GDM1 (cell line): ENCODE measurements around the gene BRIP1.
"Not testable (repeated sequence)": the region's sequence is repeated elsewhere in the genome, so short reads cannot be mapped to it uniquely, and the experiment has no call there.

Source experiments
- DNase-seq: peaks from one replicate; lab custom pipeline; 2025; lab: John Stamatoyannopoulos, UW

The BRIP1 gene

DNA sequence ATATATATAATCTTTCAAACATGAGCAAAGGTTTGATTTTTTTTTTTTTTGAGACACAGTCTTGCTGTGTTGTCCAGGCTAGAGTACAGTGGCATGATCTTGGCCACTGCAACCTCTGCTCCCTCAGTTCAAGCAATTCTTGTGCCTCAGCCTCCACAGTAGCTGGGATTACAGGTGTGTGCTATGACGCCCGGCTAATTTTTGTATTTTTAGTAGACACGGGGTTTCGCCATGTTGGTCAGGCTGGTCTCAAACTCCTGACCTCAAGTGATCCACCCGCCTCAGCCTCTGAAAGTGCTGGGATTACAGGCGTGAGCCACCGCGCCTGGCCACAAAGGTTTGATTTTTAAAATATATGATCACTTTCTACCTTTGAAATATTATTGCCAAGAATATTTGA lies 135.5 kb downstream of the BRIP1 start:
- not testable (repeated sequence) for DNase-seq

GRCh38 chr17:61726977-61727376 lies 136.4 kb downstream of the BRIP1 start:
- no peak for DNase-seq

- DNase-seq: no peak
Measured at GRCh38 chr17:61724777-61725176, 138.6 kb downstream of the BRIP1 start.

- no peak for DNase-seq
Measured at GRCh38 chr17:61723914-61724313, 139.4 kb downstream of the BRIP1 start.

GRCh38 chr17:61723183-61723582 lies 140.1 kb downstream of the BRIP1 start:
- no peak for DNase-seq

GRCh38 chr17:61722398-61722797 lies 140.9 kb downstream of the BRIP1 start:
- no peak for DNase-seq

DNA sequence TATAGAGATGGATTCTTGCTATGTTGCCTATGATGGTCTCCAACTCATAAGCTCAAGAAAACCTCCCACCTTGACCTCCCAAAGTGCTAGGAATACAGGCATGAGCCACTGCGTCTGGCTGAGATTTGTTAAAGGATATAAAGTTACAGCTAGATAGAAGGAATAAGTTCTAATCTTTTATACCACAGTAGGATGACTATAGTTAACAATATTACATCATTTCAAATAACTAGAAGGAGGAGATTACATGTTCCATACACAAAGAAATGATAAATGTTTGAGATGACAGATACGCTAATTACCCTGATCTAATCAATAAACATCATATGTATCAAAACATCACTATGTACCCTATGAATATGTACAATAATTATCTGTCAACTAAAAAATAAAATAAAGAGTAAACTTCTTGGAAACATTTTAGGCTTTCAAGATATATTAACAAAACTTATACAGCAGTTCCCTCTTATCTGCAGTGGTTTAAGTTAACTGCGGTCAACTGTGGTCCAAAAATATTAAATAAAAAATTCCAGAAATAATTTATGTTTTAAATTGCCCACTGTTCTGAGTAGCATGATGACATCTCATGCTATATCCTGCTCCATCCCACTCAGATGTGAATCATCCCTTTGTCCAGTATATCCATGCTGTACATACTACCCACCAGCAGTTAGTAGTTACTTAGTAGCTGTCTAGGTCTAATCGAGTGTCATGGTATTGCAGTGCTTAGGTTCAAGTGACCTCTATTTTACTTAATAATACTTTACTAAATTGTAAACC lies 143.1 kb downstream of the BRIP1 start:
- DNase-seq: no peak

DNA sequence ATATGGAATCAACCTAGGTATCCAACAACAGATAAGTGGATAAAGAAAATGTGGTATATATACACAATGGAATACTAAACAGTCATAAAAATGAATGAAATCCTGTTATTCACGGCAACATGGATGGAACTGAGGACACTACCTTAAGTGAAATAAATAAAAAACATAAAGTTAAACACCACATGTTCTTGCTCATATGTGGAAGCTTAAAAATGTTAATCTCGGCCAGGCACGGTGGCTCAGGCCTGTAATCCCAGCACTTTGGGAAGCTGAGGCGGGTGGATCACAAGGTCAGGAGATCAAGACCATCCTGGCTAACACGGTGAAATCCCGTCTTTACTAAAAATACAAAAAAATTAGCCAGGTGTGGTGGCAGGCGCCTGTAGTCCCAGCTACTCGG lies 144.1 kb downstream of the BRIP1 start:
- DNase-seq: not testable (repeated sequence)

- no peak for DNase-seq
Measured at GRCh38 chr17:61718022-61718421, 145.3 kb downstream of the BRIP1 start.

DNA sequence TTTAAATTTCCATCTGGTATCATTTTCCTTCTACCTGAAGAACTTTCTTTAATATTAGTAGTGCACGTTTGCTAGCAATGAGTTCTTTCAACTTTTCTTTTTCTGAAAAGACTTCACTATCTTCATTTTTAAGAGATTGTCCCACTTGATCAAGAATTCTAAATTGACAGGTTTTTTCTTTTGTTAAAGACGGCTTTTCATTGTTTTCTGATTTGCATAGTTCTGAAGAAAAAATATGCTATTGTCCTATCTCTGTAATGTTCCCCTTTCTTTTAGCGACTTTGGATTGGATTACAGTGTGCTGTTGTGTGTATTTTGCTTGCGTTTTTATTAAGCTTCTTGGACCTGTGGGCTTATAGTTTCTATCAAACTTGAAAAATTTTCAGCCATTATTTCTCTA lies 146.0 kb downstream of the BRIP1 start:
- DNase-seq: no peak

GRCh38 chr17:61716225-61716829 lies 147.0 kb downstream of the BRIP1 start:
- DNase-seq: no peak

GRCh38 chr17:61715348-61715747 lies 148.0 kb downstream of the BRIP1 start:
- DNase-seq: no peak

DNA sequence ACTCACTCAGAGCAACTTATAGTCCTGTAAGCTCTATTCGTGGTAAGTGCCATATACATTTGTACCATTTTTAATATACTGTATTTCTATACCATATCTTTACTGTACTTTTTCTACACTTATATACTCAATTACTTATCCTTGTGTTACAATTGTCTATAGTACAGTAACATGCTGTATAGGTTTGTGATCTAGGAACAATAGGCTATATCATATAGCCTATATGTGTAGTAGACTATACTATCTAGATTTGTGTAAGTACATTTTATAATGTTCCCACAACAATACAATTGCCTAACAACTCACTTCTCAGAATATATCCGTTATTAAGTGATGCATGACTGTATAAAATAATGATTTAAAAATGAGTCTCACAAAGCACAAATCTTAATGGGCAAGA lies 149.0 kb downstream of the BRIP1 start:
- no peak for DNase-seq

GRCh38 chr17:61713035-61713434 lies 150.3 kb downstream of the BRIP1 start:
- DNase-seq: no peak

- DNase-seq: no peak
Measured at GRCh38 chr17:61710546-61710945, 152.8 kb downstream of the BRIP1 start.

DNA sequence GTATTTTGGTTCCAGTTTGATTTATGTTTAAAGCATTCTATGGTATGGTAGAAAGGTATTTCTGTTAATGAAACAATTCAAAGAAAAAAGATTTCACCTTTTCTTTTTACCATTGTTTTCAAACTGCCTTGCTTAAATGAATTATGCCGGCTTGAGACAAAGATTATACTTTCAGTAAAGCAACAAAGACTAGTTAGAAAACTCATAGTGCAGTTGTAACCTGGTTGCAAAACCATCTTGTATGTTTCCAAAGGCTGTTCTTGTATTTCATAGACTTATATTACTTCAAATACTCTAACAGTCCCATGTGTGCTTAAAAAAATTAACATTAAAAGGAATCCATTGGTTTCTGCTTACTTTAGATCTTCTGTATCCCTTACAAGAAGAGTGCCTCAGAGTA lies 153.8 kb downstream of the BRIP1 start:
- no peak for DNase-seq

DNA sequence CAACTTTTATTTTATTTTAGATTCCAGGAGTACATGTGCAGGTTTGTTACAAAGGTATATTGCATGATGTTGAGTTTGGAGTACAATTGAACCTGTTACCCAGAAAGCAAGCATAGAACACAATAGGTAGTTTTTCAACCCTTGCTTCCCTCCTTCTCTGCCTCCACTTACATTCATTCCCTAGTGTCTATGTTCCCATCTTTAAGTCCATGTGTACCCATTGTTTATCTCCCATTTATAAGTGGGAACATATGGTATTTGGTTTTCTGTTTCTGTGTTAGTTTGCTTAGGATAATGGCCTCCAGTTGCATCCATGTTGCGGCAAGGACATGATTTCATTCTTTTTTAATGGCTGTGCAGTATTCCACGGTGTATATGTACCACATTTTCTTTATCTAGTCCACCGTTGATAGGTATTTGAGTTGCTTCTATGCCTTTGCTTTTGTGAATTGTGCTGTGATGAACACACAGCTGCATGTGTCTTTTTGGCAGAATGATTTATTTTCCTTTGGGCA lies 158.3 kb downstream of the BRIP1 start:
- DNase-seq: no peak

- no peak for DNase-seq
Measured at GRCh38 chr17:61702450-61702849, 160.9 kb downstream of the BRIP1 start.

GRCh38 chr17:61701978-61702377 lies 161.3 kb downstream of the BRIP1 start:
- no peak for DNase-seq

GRCh38 chr17:61701334-61701733 lies 162.0 kb downstream of the BRIP1 start:
- DNase-seq: no peak

GRCh38 chr17:61700252-61700651 lies 163.1 kb downstream of the BRIP1 start:
- DNase-seq: no peak

- no peak for DNase-seq
Measured at GRCh38 chr17:61699694-61700093, 163.6 kb downstream of the BRIP1 start.

DNA sequence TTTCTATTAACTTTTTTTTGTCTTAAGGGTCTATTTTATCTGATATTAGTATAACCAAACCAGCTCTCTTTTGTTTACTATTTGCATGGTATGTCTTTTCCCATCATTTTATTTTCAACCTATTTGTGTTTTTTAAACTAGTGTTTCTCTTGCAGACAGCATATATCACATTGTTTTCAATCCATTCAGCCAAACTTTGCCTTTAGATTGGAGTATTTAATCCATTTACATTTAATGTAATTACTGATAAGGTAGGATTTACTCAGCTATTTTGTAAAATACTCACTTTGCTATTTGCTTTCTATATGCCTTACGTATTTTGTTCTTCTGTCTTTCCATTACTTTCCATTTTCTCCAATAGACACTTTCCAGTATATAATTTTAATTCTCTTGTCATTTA lies 164.3 kb downstream of the BRIP1 start:
- DNase-seq: no peak

- DNase-seq: no peak
Measured at GRCh38 chr17:61698244-61698643, 165.1 kb downstream of the BRIP1 start.
